Neural progenitor cell (in vitro differentiated cells): ENCODE measurements around the gene RNF157. TPM values are rescaled to one million over a fixed set of nuclear protein-coding genes. Genes with fewer than 3 reads are reported as not detected.

Source experiments
- DNase-seq: peaks from one replicate; pipeline ENCODE4 v3.0.0-alpha.2; 2016; ENCODE audit warnings: low spot score
- H2AFZ ChIP-seq: fragments of 200-600 bp; sonication (generic); replicated peaks from 2 replicates; pipeline ENCODE4 v1.6.1; 2016; ENCODE audit warnings: antibody characterized with exemption
- H3F3A ChIP-seq: fragments of 200-600 bp; sonication (generic); 2 replicates; pipeline ENCODE4 v1.6.1; 2016; ENCODE audit warnings: antibody characterized with exemption, low read depth
- H3K27ac ChIP-seq: fragments of 200-600 bp; sonication (generic); 2 replicates; pipeline ENCODE4 v1.5.1; 2016; ENCODE audit warnings: mild to moderate bottlenecking
- H3K27me3 ChIP-seq: fragments of 200-600 bp; sonication (generic); 2 replicates; pipeline ENCODE4 v1.6.1; 2016; ENCODE audit warnings: mild to moderate bottlenecking, moderate library complexity
- H3K36me3 ChIP-seq: fragments of 200-600 bp; sonication (generic); 2 replicates; pipeline ENCODE4 v1.5.1; 2016
- H3K4me1 ChIP-seq: fragments of 200-600 bp; sonication (generic); 2 replicates; pipeline ENCODE4 v1.6.1; 2016; ENCODE audit warnings: mixed run types
- H3K4me2 ChIP-seq: fragments of 200-600 bp; sonication (generic); 2 replicates; pipeline ENCODE4 v1.6.1; 2016
- H3K4me3 ChIP-seq: fragments of 200-600 bp; sonication (generic); 2 replicates; pipeline ENCODE4 v1.5.1; 2016
- H3K79me2 ChIP-seq: fragments of 200-600 bp; sonication (generic); 2 replicates; pipeline ENCODE4 v1.6.1; 2016; ENCODE audit warnings: low read depth
- H3K9ac ChIP-seq: fragments of 200-600 bp; sonication (generic); 2 replicates; pipeline ENCODE4 v1.6.1; 2016
- H3K9me3 ChIP-seq: fragments of 200-600 bp; sonication (generic); 2 replicates; pipeline ENCODE4 v1.5.1; 2016; ENCODE audit warnings: low read depth
- H4K20me1 ChIP-seq: fragments of 200-600 bp; sonication (generic); 2 replicates; pipeline ENCODE4 v1.6.1; 2016; ENCODE audit warnings: low read depth
- H3K27ac Mint-ChIP-seq: 3 replicates; pipeline ENCODE4 v1.8.0; 2021; ENCODE audit warnings: mixed read lengths
- H3K27me3 Mint-ChIP-seq: 2 replicates; pipeline ENCODE4 v1.8.0; 2022; ENCODE audit warnings: low read depth, mild to moderate bottlenecking, inconsistent platforms, moderate library complexity, mixed read lengths; ENCODE audit not compliant: insufficient read depth
- H3K36me3 Mint-ChIP-seq: 3 replicates; pipeline ENCODE4 v1.8.0; 2021; ENCODE audit warnings: mixed read lengths
- H3K4me1 Mint-ChIP-seq: 3 replicates; pipeline ENCODE4 v1.8.0; 2021; ENCODE audit warnings: mixed read lengths
- H3K4me3 Mint-ChIP-seq: 3 replicates; pipeline ENCODE4 v1.8.0; 2021; ENCODE audit warnings: mild to moderate bottlenecking, moderate library complexity, mixed read lengths
- H3K9me3 Mint-ChIP-seq: 3 replicates; pipeline ENCODE4 v1.8.0; 2020; ENCODE audit warnings: mixed read lengths
- EZH2 ChIP-seq: fragments of 200-600 bp; sonication (generic); IDR thresholded peaks from 2 replicates; pipeline ENCODE4 v1.6.1; 2017; ENCODE audit warnings: antibody characterized with exemption, mild to moderate bottlenecking, moderate library complexity
- EZH2phosphoT487 ChIP-seq: fragments of 200-600 bp; sonication (generic); IDR thresholded peaks from 2 replicates; pipeline ENCODE4 v1.6.1; 2017; ENCODE audit warnings: antibody characterized with exemption
- total RNA-seq: library from RNA; depleted of rRNA; stranded (reverse); fragments of >200 nt; gene quantifications from 2 replicates; pipeline ENCODE4 v1.2.3, GENCODE V29; 2015; ENCODE audit warnings: low replicate concordance
- TF ChIP-seq, protein P1 (sequence below): fragments of 200-600 bp; sonication (generic); IDR thresholded peaks from 2 replicates; pipeline ENCODE4 v1.5.1; 2017; ENCODE audit warnings: antibody characterized with exemption, mild to moderate bottlenecking

Gene RNF157
- total RNA-seq, 1 donor from 2014 or later, result 21.0 TPM

DNA sequence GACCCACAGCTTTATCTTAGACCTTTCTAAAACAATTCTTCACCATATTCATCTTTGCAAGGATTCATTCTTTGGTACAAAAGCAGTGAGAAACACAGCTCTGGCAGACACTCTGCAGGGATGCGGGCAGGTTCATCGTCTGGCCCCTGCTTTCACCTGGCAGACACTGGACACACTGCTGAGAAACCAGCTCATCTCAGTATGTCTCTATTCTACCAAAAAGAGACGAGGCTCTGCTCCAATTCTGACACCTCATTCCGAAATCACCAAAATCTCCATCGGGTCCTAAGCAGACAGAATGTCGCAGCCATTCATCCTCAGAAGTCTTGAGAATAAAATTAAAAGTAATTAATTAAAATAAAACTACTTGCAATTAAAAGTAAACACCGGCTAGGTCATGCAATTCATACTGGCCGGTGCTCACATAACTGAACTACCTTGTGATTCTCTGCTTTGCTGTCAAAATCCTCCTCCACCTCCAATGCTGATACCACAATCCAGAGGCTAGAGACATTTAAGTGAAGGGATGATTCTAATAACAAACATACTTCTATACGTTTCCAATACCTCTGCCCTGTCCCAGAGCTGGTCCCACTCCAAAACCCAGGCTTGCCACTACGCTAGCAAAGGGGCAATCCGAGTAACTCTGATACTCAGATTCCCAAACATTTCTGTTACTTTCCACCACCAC, 1.3 kb downstream of the RNF157 start:
- peak overlapping the region; percentile 95 for H3K4me2 ChIP-seq
- Mint-ChIP-seq H3K27ac (no peak overlapping the region), H3K27me3 (peaks cover 8% of the 10 kb centered on the region), H3K9me3 (no peaks in the 10 kb centered on the region), H3K4me3 (peak overlapping the region; percentile 88), H3K36me3 (no peaks in the 10 kb centered on the region), H3K4me1 (peaks cover 22% of the 10 kb centered on the region)
- no peaks in the 10 kb centered on the region for H3K9me3 ChIP-seq
- H3K36me3 ChIP-seq, result no peaks in the 10 kb centered on the region
- H2AFZ ChIP-seq, result peak overlapping the region; percentile 98
- H4K20me1 ChIP-seq, result peaks cover 9% of the 10 kb centered on the region
- H3F3A ChIP-seq, result peaks cover 29% of the 10 kb centered on the region
- H3K27me3 ChIP-seq, result peaks cover 59% of the 10 kb centered on the region
- TF ChIP-seq EZH2, result no peak
- no peak for TF ChIP-seq EZH2phosphoT487
- no peak overlapping the region for H3K27ac ChIP-seq
- DNase-seq, result no peak
- H3K4me1 ChIP-seq, result peaks cover 7% of the 10 kb centered on the region
- no peak overlapping the region for H3K9ac ChIP-seq
- peak overlapping the region; percentile 54 for H3K4me3 ChIP-seq
- H3K79me2 ChIP-seq, result peaks cover 6% of the 10 kb centered on the region

DNA sequence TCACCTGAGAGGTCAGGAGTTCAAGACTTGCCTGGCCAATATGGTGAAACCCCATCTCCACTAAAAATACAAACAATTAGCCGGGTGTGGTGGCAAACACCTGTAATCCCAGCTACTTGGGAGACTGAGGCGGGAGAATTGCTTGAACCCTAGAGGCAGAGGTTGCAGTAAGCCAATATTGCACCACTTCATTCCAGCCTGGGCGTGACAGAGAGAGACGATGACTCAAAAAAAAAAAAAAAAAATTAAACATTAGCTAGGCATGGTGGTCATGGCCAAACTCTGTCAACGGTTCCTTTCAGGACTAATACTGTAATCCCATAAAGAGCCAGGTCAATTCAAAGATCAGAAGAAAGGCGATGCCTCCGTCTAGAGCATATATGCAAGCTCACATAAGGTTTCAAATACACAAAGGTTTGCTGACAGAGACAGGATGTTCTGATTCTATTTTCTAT, 2.4 kb downstream of the RNF157 start:
- H3K4me1 Mint-ChIP-seq, result peaks cover 18% of the 10 kb centered on the region

GRCh38 chr17:76236603-76237002, 3.7 kb downstream of the RNF157 start:
- no peaks in the 10 kb centered on the region for H3K36me3 Mint-ChIP-seq
- Histone ChIP-seq H2AFZ (no peak overlapping the region), H3K9ac (no peak overlapping the region), H3K27me3 (peaks cover 35% of the 10 kb centered on the region), H3K4me2 (no peak overlapping the region), H3K9me3 (no peaks in the 10 kb centered on the region), H3K27ac (no peak overlapping the region), H3K4me3 (no peak overlapping the region), H3K4me1 (peaks cover 2% of the 10 kb centered on the region), H3K36me3 (no peaks in the 10 kb centered on the region), H4K20me1 (peaks cover 9% of the 10 kb centered on the region), H3F3A (peaks cover 22% of the 10 kb centered on the region), H3K79me2 (peaks cover 6% of the 10 kb centered on the region)
- H3K27me3 Mint-ChIP-seq, result no peaks in the 10 kb centered on the region
- H3K9me3 Mint-ChIP-seq, result no peaks in the 10 kb centered on the region
- DNase-seq, result no peak
- H3K4me1 Mint-ChIP-seq, result peaks cover 18% of the 10 kb centered on the region
- no peak for TF ChIP-seq EZH2phosphoT487
- TF ChIP-seq, protein P1, sequence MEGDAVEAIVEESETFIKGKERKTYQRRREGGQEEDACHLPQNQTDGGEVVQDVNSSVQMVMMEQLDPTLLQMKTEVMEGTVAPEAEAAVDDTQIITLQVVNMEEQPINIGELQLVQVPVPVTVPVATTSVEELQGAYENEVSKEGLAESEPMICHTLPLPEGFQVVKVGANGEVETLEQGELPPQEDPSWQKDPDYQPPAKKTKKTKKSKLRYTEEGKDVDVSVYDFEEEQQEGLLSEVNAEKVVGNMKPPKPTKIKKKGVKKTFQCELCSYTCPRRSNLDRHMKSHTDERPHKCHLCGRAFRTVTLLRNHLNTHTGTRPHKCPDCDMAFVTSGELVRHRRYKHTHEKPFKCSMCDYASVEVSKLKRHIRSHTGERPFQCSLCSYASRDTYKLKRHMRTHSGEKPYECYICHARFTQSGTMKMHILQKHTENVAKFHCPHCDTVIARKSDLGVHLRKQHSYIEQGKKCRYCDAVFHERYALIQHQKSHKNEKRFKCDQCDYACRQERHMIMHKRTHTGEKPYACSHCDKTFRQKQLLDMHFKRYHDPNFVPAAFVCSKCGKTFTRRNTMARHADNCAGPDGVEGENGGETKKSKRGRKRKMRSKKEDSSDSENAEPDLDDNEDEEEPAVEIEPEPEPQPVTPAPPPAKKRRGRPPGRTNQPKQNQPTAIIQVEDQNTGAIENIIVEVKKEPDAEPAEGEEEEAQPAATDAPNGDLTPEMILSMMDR, result no peak
- TF ChIP-seq EZH2, result no peak
- no peak overlapping the region for H3K27ac Mint-ChIP-seq
- H3K4me3 Mint-ChIP-seq, result no peak overlapping the region

More for the DNA sequence above, 2.4 kb downstream of the RNF157 start:
- Mint-ChIP-seq H3K36me3 (no peaks in the 10 kb centered on the region), H3K9me3 (no peaks in the 10 kb centered on the region), H3K27me3 (peaks cover 6% of the 10 kb centered on the region), H3K4me3 (peak overlapping the region; percentile 88), H3K27ac (no peak overlapping the region)
- H3K36me3 ChIP-seq, result no peaks in the 10 kb centered on the region
- no peak overlapping the region for H3K27ac ChIP-seq
- peaks cover 48% of the 10 kb centered on the region for H3K27me3 ChIP-seq
- no peak overlapping the region for H3K9ac ChIP-seq
- TF ChIP-seq, protein P1, result no peak
- TF ChIP-seq EZH2 (no peak), EZH2phosphoT487 (no peak)
- no peak overlapping the region for H3K4me3 ChIP-seq
- H3K79me2 ChIP-seq, result peaks cover 6% of the 10 kb centered on the region
- DNase-seq, result no peak
- peaks cover 29% of the 10 kb centered on the region for H3F3A ChIP-seq
- peaks cover 7% of the 10 kb centered on the region for H3K4me1 ChIP-seq
- no peaks in the 10 kb centered on the region for H3K9me3 ChIP-seq
- H3K4me2 ChIP-seq, result no peak overlapping the region
- H2AFZ ChIP-seq, result no peak overlapping the region
- H4K20me1 ChIP-seq, result peaks cover 9% of the 10 kb centered on the region

- peaks cover 9% of the 10 kb centered on the region for H4K20me1 ChIP-seq
- H3K27me3 ChIP-seq, result peaks cover 28% of the 10 kb centered on the region
- H3K4me2 ChIP-seq, result no peak overlapping the region
- no peak overlapping the region for H2AFZ ChIP-seq
- H3K36me3 Mint-ChIP-seq, result no peaks in the 10 kb centered on the region
- peaks cover 15% of the 10 kb centered on the region for H3F3A ChIP-seq
- no peaks in the 10 kb centered on the region for H3K9me3 ChIP-seq
- no peak overlapping the region for H3K27ac Mint-ChIP-seq
- H3K4me3 ChIP-seq, result no peak overlapping the region
- H3K27ac ChIP-seq, result no peak overlapping the region
- DNase-seq, result no peak
- peaks cover 6% of the 10 kb centered on the region for H3K79me2 ChIP-seq
- H3K4me1 ChIP-seq, result no peaks in the 10 kb centered on the region
- H3K9me3 Mint-ChIP-seq, result no peaks in the 10 kb centered on the region
- no peak overlapping the region for H3K4me3 Mint-ChIP-seq
- H3K4me1 Mint-ChIP-seq, result peaks cover 11% of the 10 kb centered on the region
- no peak overlapping the region for H3K9ac ChIP-seq
- H3K27me3 Mint-ChIP-seq, result no peaks in the 10 kb centered on the region
- TF ChIP-seq EZH2 (no peak), EZH2phosphoT487 (no peak)
- TF ChIP-seq, protein P1, result no peak
- H3K36me3 ChIP-seq, result no peaks in the 10 kb centered on the region
Measured at GRCh38 chr17:76235883-76236282, 4.4 kb downstream of the RNF157 start.
